ENCODE data around the gene PCDHGA5.

GRCh38 chr5:141343242-141343952, 20.6 kb upstream of the PCDHGA5 start, which contains the start of gene PCDHGA3:
- TF ChIP-seq POLR2AphosphoS5 (IDR thresholded peaks at IDR 0.05; ENCODE audit: borderline replicate concordance, low read depth, low read length) (no peak), EZH2 (IDR thresholded peaks at IDR 0.05) (no peak), FOXP2 (optimal IDR thresholded peaks at IDR 0.05; ENCODE audit: control extremely low read depth, extremely low read length, insufficient read depth) (no peak)

Measured in SK-N-MC (cell line).